Esophagus muscularis mucosa (tissue), 4 donors: ENCODE results near the gene SLFN5.

Source experiments
- CTCF ChIP-seq, 3 experiments: fragments of 200-600 bp in 2 of 3; fragments of 450-650 bp in 1 of 3; sonication (generic) in 2 of 3; IDR thresholded peaks; one replicate each; pipeline ENCODE4 v1.5.1; 2017 to 2019; ENCODE audit warnings: antibody characterized with exemption in 3 of 3, mild to moderate bottlenecking in 2 of 3, moderate library complexity in 1 of 3
- EP300 ChIP-seq: sonication (generic); formaldehyde crosslinking; IDR thresholded peaks from one replicate; pipeline ENCODE4 v1.6.1; 2017; ENCODE audit warnings: antibody characterized with exemption
- POLR2A ChIP-seq: fragments of 450-650 bp; IDR thresholded peaks from one replicate; pipeline ENCODE4 v1.6.1; 2017; ENCODE audit warnings: antibody characterized with exemption, moderate library complexity, mild to moderate bottlenecking, low read depth
- POLR2AphosphoS5 ChIP-seq, 2 donors: sonication (generic); formaldehyde crosslinking; IDR thresholded peaks; one replicate each; pipeline ENCODE4 v1.6.1; 2017; ENCODE audit warnings: antibody characterized with exemption in 2 of 2

- TF ChIP-seq CTCF (IDR thresholded peaks at IDR 0.05) (no peak), POLR2A (no peak), POLR2AphosphoS5 (IDR thresholded peaks at IDR 0.05) (no peak), EP300 (no peak)
Measured at GRCh38 chr17:35259001-35259400, 16.1 kb downstream of the SLFN5 start.
